Panc1 (cell line): ENCODE data around the gene PRODH2.

Experiments used
- POLR2AphosphoS5 ChIP-seq: IDR thresholded peaks from 2 replicates; pipeline ENCODE4 v1.6.1; 2012; ENCODE audit warnings: mild to moderate bottlenecking, low read depth, low read length, moderate library complexity
- SIN3A ChIP-seq: IDR thresholded peaks from 2 replicates; pipeline ENCODE4 v1.6.1; 2012; ENCODE audit warnings: low read depth, mild to moderate bottlenecking, low read length, moderate library complexity, borderline replicate concordance; ENCODE audit not compliant: insufficient read depth
- TCF7L2 ChIP-seq: IDR thresholded peaks from 2 replicates; pipeline ENCODE4 v1.6.1; 2011; ENCODE audit warnings: mild to moderate bottlenecking, low read depth, low read length, inconsistent platforms
- TF ChIP-seq, protein P1 (sequence below): fragments of 450-650 bp; IDR thresholded peaks from 2 replicates; pipeline ENCODE4 v1.5.1; 2017; ENCODE audit warnings: mild to moderate bottlenecking
- TF ChIP-seq, protein P2 (sequence below), 2 experiments: IDR thresholded peaks; 2 replicates each; pipeline ENCODE4 v1.6.1; 2011 to 2012; ENCODE audit warnings: low read depth in 2 of 2, control low read depth in 1 of 2, low read length in 1 of 2, mild to moderate bottlenecking in 1 of 2, moderate library complexity in 1 of 2; ENCODE audit not compliant: insufficient read depth in 1 of 2

DNA sequence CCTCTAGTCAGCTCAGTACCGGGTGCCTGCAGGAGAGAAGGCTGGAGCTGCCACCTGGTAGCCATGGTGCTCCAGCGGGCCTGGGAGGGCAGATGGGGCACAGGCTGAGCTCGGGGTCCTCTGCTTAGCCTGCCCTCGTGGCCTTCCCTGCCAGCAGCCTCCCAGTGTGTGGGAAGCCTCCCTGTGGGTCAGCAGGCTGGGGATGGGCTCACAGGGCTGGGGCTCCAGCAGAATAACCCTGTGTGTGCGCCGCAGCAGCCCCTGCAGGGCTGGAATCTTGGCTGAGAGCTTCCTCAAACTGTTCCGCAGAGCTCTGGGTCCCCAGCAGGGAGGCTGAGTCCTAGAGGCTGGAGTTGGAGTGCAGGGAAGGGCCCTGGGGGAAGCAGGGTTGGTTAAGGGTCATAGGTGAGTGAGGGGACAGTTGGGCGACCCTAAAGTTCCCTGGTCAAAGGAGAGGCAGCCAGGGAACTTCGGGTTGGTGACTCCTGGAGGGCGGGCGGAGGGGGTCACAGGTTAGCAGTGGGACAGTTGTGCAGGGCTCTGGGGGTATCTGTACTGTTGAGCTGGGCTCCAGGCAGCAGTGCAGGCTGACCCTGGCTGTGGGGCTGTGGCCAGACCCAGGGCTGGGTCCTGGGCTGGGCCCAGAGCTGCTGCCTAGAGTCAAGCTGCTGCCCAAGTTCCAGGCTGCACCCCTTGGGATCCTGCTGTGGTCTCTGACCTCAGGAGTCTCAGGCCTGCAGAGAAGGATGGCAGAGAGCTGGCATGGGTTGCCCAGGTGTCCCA lies 23.3 kb downstream of the PRODH2 start:
- TF ChIP-seq POLR2AphosphoS5: no peak; the same call in 1 of the 2 replicates
- TF ChIP-seq, protein P1, sequence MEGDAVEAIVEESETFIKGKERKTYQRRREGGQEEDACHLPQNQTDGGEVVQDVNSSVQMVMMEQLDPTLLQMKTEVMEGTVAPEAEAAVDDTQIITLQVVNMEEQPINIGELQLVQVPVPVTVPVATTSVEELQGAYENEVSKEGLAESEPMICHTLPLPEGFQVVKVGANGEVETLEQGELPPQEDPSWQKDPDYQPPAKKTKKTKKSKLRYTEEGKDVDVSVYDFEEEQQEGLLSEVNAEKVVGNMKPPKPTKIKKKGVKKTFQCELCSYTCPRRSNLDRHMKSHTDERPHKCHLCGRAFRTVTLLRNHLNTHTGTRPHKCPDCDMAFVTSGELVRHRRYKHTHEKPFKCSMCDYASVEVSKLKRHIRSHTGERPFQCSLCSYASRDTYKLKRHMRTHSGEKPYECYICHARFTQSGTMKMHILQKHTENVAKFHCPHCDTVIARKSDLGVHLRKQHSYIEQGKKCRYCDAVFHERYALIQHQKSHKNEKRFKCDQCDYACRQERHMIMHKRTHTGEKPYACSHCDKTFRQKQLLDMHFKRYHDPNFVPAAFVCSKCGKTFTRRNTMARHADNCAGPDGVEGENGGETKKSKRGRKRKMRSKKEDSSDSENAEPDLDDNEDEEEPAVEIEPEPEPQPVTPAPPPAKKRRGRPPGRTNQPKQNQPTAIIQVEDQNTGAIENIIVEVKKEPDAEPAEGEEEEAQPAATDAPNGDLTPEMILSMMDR: no peak
- no peak for TF ChIP-seq TCF7L2
- TF ChIP-seq, protein P2, sequence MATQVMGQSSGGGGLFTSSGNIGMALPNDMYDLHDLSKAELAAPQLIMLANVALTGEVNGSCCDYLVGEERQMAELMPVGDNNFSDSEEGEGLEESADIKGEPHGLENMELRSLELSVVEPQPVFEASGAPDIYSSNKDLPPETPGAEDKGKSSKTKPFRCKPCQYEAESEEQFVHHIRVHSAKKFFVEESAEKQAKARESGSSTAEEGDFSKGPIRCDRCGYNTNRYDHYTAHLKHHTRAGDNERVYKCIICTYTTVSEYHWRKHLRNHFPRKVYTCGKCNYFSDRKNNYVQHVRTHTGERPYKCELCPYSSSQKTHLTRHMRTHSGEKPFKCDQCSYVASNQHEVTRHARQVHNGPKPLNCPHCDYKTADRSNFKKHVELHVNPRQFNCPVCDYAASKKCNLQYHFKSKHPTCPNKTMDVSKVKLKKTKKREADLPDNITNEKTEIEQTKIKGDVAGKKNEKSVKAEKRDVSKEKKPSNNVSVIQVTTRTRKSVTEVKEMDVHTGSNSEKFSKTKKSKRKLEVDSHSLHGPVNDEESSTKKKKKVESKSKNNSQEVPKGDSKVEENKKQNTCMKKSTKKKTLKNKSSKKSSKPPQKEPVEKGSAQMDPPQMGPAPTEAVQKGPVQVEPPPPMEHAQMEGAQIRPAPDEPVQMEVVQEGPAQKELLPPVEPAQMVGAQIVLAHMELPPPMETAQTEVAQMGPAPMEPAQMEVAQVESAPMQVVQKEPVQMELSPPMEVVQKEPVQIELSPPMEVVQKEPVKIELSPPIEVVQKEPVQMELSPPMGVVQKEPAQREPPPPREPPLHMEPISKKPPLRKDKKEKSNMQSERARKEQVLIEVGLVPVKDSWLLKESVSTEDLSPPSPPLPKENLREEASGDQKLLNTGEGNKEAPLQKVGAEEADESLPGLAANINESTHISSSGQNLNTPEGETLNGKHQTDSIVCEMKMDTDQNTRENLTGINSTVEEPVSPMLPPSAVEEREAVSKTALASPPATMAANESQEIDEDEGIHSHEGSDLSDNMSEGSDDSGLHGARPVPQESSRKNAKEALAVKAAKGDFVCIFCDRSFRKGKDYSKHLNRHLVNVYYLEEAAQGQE (IDR thresholded peaks at IDR 0.05; ENCODE audit: insufficient read depth in 1 of 2, low read depth in 2 of 2, low read length in 1 of 2): no peak
- TF ChIP-seq SIN3A: no peak
